K562 (cell line): ENCODE measurements around the gene BCR. TPM values are rescaled to one million over a fixed set of nuclear protein-coding genes. Genes with fewer than 3 reads are reported as not detected.

Experiments
- ATAC-seq: fragments of 200-7000 bp; cut with Tn5 transposase; 3 replicates; pipeline ENCODE4 v1.9.1; 2020; ENCODE audit warnings: moderate library complexity
- BruUV-seq: library from RNA; stranded (reverse); fragments of 400-500 nt; replicated peaks from 2 replicates; lab custom pipeline; 2021; lab: Mats Ljungman, UMichigan
- CTCF ChIA-PET: fragments of 300-600 bp; formaldehyde crosslinking; extraction: SDS; loops from one replicate; lab custom pipeline; 2021; ENCODE audit warnings: low intra/inter-chr PET ratio; lab: Yijun Ruan, JAX
- POLR2A ChIA-PET: fragments of 300-600, 350-650 bp; sonication (Branson Sonifier 250); formaldehyde crosslinking; extraction: SDS; loops from one replicate; lab custom pipeline; 2021; ENCODE audit warnings: antibody characterized with exemption, inconsistent platforms; lab: Yijun Ruan, JAX
- DNase-seq, 4 experiments: peaks; one replicate each; pipeline versions ENCODE4 v3.0.0 to v3.0.0-alpha.2; 2011 to 2018; ENCODE audit warnings: low spot score in 3 of 4, mixed read lengths in 3 of 4; ENCODE audit errors: extremely low read depth in 1 of 4
- FAIRE-seq: peaks from 2 replicates; lab custom pipeline; 2011; peaks lifted over from hg19 to GRCh38; lab: Jason Lieb, UNC
- H2AFZ ChIP-seq: 2 replicates; pipeline ENCODE4 v1.6.0; 2011; ENCODE audit warnings: low read depth, low read length, control low read depth, inconsistent platforms
- H3K27ac ChIP-seq: fragments of 200-600 bp; 3 replicates; pipeline ENCODE4 v1.8.0; 2011; ENCODE audit warnings: low read depth, mild to moderate bottlenecking, control low read depth, inconsistent platforms, low read length, moderate library complexity, mixed read lengths; ENCODE audit errors: extremely low read depth
- H3K27me3 ChIP-seq, 2 experiments: fragments of 300-600 bp in 1 of 2; 2 replicates in 1 of 2; 3 replicates in 1 of 2; pipeline versions ENCODE4 v1.6.0 to v1.8.0; 2011; ENCODE audit warnings: inconsistent platforms in 2 of 2, low read length in 2 of 2, mild to moderate bottlenecking in 1 of 2, mixed read lengths in 1 of 2, moderate library complexity in 1 of 2; ENCODE audit not compliant: control insufficient read depth in 2 of 2, insufficient read depth in 2 of 2
- H3K36me3 ChIP-seq: fragments of 300-600 bp; 3 replicates; pipeline ENCODE4 v1.8.0; 2011; ENCODE audit warnings: mild to moderate bottlenecking, low read length, inconsistent platforms; ENCODE audit not compliant: control insufficient read depth, insufficient read depth
- H3K4me1 ChIP-seq, 2 experiments: fragments of 200-600 bp in 1 of 2; replicated peaks in 1 of 2; 2 replicates in 1 of 2; 3 replicates in 1 of 2; pipeline versions ENCODE4 v1.5.1 to v1.8.0; 2011; ENCODE audit warnings: inconsistent platforms in 2 of 2, low read length in 2 of 2, mild to moderate bottlenecking in 1 of 2, mixed read lengths in 1 of 2, moderate library complexity in 1 of 2; ENCODE audit not compliant: control insufficient read depth in 2 of 2, insufficient read depth in 2 of 2
- H3K4me2 ChIP-seq: 2 replicates; pipeline ENCODE4 v1.6.1; 2011; ENCODE audit warnings: low read length, control low read depth, inconsistent platforms, mixed read lengths; ENCODE audit not compliant: insufficient read depth
- H3K4me3 ChIP-seq: fragments of 200-600 bp; sonication (generic), shearing (Covaris generic); 2 replicates; pipeline ENCODE4 v1.5.1; 2016; ENCODE audit warnings: control low read depth, inconsistent platforms
- H3K79me2 ChIP-seq: fragments of 200-600 bp; 3 replicates; pipeline ENCODE4 v1.8.0; 2011; ENCODE audit warnings: low read length, inconsistent platforms; ENCODE audit not compliant: control insufficient read depth, insufficient read depth
- H3K9ac ChIP-seq, 2 experiments: 2 replicates each; pipeline versions ENCODE4 v1.6.0 to v1.6.1; 2011; ENCODE audit warnings: low read depth in 2 of 2, low read length in 2 of 2, control low read depth in 1 of 2, inconsistent platforms in 1 of 2, mild to moderate bottlenecking in 1 of 2, mixed read lengths in 1 of 2; ENCODE audit not compliant: insufficient read depth in 1 of 2
- H3K9me1 ChIP-seq: one replicate; pipeline ENCODE4 v1.6.0; 2011; ENCODE audit warnings: inconsistent platforms, mild to moderate bottlenecking, low read length, moderate library complexity; ENCODE audit not compliant: control insufficient read depth, insufficient read depth
- H3K9me3 ChIP-seq: replicated peaks from 2 replicates; pipeline ENCODE4 v1.5.1; 2011; ENCODE audit warnings: low read depth, low read length, inconsistent platforms; ENCODE audit not compliant: control insufficient read depth, insufficient read depth
- H4K20me1 ChIP-seq: replicated peaks from 2 replicates; pipeline ENCODE4 v1.6.1; 2011; ENCODE audit warnings: low read length, inconsistent platforms, mixed read lengths; ENCODE audit not compliant: control insufficient read depth, insufficient read depth
- EWSR1 ChIP-seq: fragments of 450-650 bp; IDR thresholded peaks from 2 replicates; pipeline ENCODE4 v1.6.1; 2018; ENCODE audit warnings: borderline replicate concordance, mild to moderate bottlenecking, low read depth, moderate library complexity; ENCODE audit not compliant: partially characterized antibody
- MLX ChIP-seq, 2 experiments: fragments of 450-650 bp in 1 of 2; sonication (generic) in 1 of 2; formaldehyde crosslinking; conservative IDR thresholded peaks; 2 replicates each; pipeline versions ENCODE4 v1.4.0 to v1.8.1; 2020 to 2022; ENCODE audit warnings: mild to moderate bottlenecking in 1 of 2, missing genetic modification reagents in 1 of 2
- WGBS: fragments of 100-300 bp; shearing (Covaris generic); methylation state at CpG from one replicate; pipeline ENCODE4 v1.1.6; 2016; ENCODE audit warnings: low coverage, mixed read lengths; ENCODE audit not compliant: insufficient coverage; ENCODE audit errors: missing lambda C conversion rate; 5-methylcytosine and 5-hydroxymethylcytosine counted together
- in situ Hi-C: fragments of 300-500 bp; cut with MboI; formaldehyde crosslinking; loops from 4 replicates; pipeline ENCODE4 v1.15.0; 2018; ENCODE audit warnings: inconsistent platforms, mixed read lengths
- intact Hi-C: fragments of 100-400 bp; cut with micrococcal nuclease; formaldehyde crosslinking; loops from 2 replicates; pipeline ENCODE4 v1.14.2; 2022
- polyA plus RNA-seq, 8 experiments: library from polyadenylated mRNA; depleted of rRNA in 4 of 8; stranded (reverse) in 5 of 8; unstranded in 3 of 8; fragments of >200 nt; fragmentation: Nextera tagmentation in 2 of 8; fragmentation: Illumina TruSeq in 1 of 8; extraction: Ambion mirVana in 2 of 8; extraction: Trizol in 1 of 8; gene quantifications; 2 replicates each; pipeline versions ENCODE4 v1.2.1 to v1.2.3, GENCODE V29; 2011 to 2014; ENCODE audit warnings: inconsistent platforms in 1 of 8, missing spikeins in 1 of 8
- total RNA-seq, 7 experiments: library from RNA; depleted of rRNA in 6 of 7; stranded (reverse); fragments of >200 nt in 6 of 7; fragmentation: Illumina TruSeq in 2 of 7; extraction: Trizol in 2 of 7; gene quantifications; 2 replicates each; pipeline versions ENCODE4 v1.2.1 to v1.2.3, GENCODE V29; 2011 to 2021; ENCODE audit warnings: low replicate concordance in 1 of 7

The BCR gene
- total and polyA plus RNA-seq, 9 of the 15 experiments (the other 6 are each of a cell fraction or from before 2014, with no cell fraction given), result 0.41 to 150 (median 45.6) TPM

- Histone ChIP-seq H3K4me2 (no peak overlapping the region), H3K4me1 (peaks cover 11 to 14% of the 10 kb centered on the region in 2 experiments)
- POLR2A ChIA-PET, result interaction anchor here (0.6 to 5.6 kb wide), 21 partner anchors 9 to 320 kb away, joined by 3 to 68 read pairs (median 4); partner anchors contain the start of gene BCR
- in situ Hi-C loops, result no loop called here
- CTCF ChIA-PET, result no interaction called here
- TF ChIP-seq EWSR1 (no peak), MLX (CRISPR knock-in tag; conservative IDR thresholded peaks at IDR 0.05) (peak in 1 of 2 experiments; percentile 67; a peak in 1 of 4 replicates)
- TF ChIP-seq, all 486 proteins: peak for 1
- no TSS peak for BruUV-seq
- ATAC-seq (no peak), FAIRE-seq (no peak), DNase-seq (peak in 2 of 4 experiments; percentile 53 to 60)
- Histone ChIP-seq H3K79me2 (no peaks in the 10 kb centered on the region), H2AFZ (no peak overlapping the region), H3K27ac (no peak overlapping the region), H3K36me3 (no peaks in the 10 kb centered on the region), H3K9me3 (no peaks in the 10 kb centered on the region), H3K9ac (0 out of 4 replicates have a peak overlapping the region, but pooled peaks of 1 of the 2 experiments have one; percentile 11), H3K9me1 (peaks cover 8% of the 10 kb centered on the region), H3K4me3 (no peak overlapping the region), H4K20me1 (peaks cover 17% of the 10 kb centered on the region), H3K27me3 (peaks cover 31 to 34% of the 10 kb centered on the region in 2 experiments)
- intact Hi-C loops, result no loop called here
- WGBS, result 10% methylated on average over 12 of the region's 12 CpGs
These were observed 41.5 kb upstream of the BCR start for GRCh38 chr22:23138584-23139435.
